Dedifferentiated amniotic fluid mesenchymal stem cell (primary cell): ENCODE data around the gene LRIG1.

Source experiments
- DNase-seq: peaks from one replicate; pipeline ENCODE4 v3.0.0-alpha.2; 2016; ENCODE audit errors: extremely low spot score

The LRIG1 gene

DNA sequence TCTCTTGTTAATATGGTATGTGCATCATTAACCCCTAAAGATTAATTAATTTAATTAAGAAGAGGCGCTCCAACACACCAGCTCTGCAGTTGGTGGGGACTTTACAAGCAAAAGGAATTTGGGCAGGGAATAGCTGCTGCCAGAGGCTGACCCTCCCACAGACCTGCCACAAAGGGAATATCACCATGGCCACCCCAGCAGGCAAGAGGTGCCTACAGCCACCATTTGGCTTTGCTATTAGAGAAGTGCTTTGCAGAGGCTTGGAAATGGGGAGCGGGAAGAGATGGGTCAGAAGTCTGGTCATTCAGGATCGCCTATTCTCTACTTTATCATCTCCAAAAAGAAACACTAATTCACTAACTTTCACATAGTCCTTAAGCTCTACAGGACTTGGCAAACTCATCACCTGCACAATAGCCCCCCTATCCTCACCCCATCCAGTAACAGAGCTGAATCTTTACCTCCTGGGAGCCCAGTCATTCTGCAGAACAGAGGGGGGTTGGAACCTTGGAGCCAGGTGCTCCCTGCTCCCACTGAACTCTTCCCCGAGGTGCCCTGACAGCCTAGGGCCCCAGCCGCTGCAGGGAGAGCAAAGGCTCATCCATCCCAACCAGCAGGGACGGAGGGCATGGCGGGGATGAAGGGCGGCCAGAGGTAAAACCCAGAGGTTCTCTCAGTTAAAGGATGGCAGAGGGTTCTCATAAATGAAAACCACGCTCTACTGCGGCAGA, 29.7 kb downstream of the LRIG1 start:
- no peak for DNase-seq

DNA sequence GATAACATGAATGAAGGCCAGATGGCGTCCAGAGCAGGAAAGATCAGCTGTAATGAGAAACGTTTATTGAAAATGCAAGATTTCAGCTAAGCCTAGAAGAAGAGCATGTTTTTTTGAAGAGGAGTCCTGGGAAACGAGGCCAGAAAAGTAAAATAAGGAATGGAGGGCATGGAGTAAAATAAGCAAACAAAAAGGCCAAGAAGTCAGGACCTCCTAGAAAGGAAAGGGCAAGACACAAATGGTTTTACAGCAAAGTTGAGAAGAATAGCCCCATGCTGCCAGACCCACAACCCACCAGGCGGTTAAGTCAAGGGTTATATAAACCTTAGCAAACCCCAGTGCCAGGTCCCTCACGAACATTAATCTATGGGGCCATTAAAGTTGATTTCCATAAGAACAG, 30.5 kb downstream of the LRIG1 start:
- no peak for DNase-seq

DNA sequence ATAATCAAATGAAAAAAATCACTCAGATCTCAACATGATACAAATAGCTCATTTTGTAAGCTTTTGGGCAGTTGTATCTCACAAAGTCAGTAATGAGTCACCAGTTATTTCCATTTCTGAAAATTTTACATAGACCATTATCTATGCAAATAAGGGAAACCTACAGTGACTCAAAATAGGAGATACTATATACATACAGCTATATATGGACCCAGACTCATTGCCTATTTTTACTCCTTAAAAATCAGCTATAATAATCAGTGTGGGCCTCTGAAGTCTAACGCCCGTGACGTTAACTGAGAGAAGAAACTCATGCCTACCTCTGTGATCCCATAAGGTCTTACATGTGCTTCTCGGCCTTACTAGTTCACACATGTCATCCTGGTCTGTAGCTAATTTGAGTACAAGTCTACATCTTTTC, 31.6 kb downstream of the LRIG1 start:
- no peak for DNase-seq

DNA sequence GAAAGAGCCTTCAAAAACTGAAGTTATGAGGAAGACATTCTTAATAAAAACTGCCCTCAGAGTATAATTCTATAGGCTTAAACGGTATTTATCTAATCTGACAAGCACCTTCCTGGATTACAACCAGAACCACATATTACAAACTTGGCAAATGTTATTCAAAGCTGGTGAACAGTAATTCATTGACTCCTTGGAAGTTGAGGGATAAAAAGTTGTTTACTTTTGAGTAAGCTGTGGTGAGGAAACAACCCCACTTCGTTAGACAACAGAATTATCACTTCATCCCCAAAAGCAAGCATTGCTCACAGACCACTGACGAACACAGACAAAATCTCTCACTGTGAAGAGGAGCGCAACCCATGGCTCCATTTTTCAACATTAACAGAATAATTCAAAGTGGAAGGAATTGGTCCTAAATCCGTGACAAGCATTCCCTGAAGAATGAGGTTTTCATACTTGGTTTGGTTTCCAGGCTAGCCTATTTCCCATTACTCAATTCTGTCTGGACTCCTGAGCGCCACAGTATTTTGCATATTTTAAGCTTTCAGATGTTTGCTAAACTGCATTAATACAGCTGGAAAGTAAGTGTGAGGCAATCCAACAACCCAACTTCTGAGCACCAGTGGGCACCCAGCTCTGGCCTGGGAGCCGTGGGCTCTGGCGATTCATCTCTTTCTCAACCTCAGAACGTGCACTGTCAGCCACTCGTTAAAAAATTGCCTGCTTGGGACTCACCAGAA, 32.7 kb downstream of the LRIG1 start:
- DNase-seq, result no peak

DNA sequence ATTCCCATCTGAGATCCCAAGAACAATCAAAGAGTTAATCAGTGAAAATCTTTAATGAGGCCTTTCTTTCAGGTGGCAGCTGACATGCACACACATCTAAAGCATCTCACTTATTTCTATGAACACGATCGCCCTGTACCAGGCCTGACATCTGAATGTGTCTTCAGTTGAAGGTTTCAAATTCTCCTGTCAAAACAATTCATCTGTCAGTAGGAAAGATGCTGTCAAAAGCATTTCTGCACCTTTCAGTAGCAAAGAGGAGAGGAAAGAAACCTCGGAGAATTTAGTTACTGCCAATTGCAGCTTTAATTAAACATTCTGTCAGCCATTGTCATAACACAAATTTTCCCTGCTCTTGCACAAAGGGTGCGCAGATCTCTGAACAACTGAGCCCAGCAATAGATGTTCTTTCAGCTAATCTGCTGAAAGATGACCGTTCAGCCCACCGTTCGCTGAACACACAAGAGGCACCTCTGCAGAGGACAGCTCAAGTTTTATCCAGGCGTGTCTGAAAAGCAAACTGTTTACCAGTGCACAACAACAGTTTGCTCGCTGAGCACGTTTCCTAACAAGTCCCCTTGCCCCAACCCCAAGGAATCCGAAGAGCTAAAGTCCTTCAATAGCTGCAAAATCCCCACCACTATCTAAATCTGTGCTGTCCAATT, 34.1 kb downstream of the LRIG1 start:
- DNase-seq, result no peak

DNA sequence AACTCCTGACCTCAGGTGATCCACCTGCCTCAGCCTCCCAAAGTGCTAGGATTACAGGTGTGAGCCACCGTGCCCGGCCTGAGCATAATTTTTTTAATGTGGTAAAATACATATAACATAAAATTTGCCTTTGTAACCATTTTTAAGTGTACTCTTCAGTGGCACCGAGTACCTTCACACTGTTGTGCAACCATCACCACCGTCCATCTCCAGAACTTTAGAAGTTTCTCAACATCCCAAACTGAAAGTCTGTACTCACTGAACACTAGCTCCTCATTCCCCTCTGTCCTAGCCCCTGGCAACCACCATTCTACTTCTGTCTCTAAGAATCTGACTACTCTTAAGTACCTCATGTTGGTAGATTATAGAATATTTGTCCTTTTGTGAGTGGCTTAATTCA, 35.2 kb downstream of the LRIG1 start:
- DNase-seq, result no peak

DNA sequence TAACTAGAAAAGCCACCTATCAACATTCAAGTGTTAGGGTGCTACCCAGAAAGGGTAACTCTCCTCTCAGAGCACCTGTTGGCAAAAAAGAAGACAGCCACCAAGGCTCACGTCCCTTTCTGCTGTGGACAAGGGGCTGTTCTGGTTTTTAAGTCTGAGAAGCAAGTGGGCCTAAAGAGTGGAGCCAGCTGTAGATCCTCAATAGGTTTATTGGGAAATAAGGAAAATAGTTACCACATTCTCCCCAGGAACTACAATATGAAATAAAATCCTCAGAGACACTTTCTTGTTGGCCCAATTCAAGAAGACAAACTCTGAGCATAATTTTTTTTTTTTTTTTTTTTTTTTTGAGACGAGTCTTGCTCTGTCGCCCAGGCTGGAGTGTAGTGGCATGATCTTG, 35.8 kb downstream of the LRIG1 start:
- DNase-seq, result no peak

DNA sequence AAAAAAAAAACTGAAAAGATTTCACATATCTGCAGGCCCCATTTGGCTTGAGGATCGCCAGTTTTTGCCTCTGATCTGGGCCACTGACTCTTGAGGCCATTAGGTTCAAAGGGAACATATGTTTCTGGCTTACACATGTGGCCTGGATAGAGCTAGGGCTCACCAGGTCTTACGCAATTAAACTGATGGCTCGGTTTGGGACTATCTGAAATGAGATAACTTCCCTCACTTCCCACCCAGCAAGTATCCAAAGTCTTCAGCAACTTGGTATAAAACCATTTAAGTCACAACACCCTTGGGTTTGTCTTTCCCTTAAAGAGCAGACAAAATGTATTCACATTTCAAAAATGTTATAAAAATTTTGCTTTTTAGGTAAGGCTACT, 36.3 kb downstream of the LRIG1 start:
- no peak for DNase-seq

DNA sequence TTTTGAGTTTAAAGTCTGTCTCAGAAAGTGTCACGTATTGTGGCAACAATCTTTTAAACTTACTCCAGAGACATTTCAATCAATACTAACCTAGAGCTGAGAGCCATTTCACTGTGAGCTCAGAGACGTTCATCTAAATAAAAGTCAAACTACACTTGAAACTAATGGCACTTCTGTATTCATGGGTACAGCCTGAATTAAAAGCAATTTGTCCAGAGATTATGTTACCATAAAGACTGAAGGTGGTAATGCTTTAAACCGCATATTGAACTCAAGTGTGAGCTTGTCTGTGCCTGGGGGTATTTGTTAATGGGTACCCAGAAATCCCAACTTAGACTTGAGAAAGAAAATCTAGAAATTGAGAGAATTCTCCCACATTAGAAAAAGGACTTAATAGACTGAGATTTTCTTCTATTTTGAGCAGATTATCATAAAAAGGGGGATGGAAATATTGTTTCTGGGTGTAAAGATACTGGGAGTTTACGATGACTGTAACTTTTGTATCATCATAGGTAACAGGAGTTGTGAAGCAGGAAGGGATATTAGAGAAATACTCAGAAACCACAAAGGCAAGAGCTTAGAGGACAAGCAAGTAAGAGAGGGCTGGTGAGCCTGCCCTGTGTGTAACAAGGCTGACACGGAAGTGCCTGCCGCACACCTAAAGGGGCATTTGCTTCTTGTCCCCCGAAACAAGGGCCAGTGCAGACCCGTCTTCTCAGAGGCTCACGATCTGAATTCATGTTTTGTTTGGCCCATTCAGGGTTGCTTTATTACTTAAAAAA, 36.9 kb downstream of the LRIG1 start:
- DNase-seq, result no peak

DNA sequence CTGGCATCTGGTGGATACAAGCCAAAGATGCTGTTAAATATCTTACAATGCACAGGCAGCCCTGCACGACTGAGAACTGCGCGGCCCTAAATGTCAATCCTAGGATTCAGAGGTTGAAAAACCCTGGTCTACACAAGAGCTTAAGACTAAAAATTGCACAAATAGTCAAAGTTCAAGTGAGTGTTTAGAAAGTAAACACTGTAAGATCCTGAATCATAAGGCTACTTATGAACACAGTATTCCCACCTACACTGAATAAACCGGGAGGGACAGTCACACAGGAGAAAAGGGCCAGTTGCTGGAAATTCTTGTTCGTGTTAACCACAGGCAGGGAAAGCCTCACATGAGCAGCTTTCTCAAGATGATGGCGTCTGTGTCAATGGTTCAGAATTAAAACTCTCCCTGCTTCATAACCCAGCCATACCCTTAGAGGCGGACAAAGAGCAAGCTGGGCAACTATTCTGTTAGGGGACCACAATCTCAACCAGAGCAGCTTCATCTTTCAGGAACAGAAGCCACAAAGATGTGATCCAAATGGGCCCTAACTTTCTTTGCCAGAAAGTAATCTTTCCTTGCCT, 37.7 kb downstream of the LRIG1 start:
- no peak for DNase-seq

DNA sequence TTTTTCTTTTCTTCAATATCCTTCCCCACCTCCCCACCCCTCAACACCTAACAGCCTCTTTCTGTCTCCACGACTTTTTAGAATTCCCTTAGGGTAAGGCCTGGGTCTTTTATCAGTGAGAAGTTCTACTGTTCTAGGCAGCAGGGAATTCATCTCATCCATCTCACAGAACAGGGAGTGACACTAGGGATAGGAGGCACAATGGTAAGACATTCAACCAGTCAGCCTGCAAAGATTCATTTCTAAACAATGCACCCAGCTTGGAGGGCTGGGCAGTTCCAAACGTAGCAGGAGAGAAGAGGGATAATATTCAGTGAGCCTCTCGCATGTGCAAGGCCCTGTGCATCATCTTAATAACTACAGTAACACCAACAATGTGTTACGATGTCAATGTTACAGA, 43.6 kb downstream of the LRIG1 start:
- DNase-seq, result no peak

DNA sequence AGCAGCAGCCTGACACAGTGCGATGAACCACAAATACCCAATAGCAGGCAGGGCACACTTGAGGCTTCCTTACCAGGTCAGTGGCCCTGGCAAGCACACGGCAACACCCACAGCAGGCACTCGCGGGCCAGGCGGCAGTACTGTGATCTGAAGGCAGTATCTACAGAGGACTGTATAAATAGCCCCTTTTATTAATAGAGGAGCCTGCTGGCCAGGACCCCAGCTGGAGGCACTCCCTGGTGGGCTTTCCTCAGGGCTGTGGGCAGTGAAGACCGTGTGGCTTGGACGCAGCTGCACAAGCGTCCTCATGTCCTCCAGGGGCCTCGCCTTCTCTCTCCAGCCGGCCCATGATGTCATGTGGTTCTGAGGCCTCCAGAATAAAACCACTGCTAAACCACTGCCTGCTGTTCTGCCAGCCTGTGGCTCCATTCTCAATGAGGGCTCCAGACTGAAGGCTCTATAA, 44.1 kb downstream of the LRIG1 start:
- no peak for DNase-seq

DNA sequence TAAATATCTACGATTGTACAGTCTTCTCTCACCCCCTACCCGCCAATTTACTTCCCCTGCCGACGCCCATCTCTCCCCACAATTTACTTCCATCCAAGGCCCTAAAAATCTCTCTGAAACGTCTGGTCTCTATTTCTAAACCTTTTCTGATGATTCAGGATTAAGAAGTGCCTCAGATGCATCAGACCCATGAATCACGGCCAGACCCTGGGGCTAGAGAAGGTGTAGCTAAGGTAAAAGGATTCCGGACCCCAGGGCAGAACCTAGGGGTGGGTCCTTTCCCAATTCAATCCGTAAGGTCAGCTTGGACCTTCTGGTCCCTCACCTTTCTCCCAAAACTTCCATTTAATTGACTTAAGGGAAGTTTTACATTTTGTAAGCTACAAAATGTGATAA, 46.4 kb downstream of the LRIG1 start:
- no peak for DNase-seq

DNA sequence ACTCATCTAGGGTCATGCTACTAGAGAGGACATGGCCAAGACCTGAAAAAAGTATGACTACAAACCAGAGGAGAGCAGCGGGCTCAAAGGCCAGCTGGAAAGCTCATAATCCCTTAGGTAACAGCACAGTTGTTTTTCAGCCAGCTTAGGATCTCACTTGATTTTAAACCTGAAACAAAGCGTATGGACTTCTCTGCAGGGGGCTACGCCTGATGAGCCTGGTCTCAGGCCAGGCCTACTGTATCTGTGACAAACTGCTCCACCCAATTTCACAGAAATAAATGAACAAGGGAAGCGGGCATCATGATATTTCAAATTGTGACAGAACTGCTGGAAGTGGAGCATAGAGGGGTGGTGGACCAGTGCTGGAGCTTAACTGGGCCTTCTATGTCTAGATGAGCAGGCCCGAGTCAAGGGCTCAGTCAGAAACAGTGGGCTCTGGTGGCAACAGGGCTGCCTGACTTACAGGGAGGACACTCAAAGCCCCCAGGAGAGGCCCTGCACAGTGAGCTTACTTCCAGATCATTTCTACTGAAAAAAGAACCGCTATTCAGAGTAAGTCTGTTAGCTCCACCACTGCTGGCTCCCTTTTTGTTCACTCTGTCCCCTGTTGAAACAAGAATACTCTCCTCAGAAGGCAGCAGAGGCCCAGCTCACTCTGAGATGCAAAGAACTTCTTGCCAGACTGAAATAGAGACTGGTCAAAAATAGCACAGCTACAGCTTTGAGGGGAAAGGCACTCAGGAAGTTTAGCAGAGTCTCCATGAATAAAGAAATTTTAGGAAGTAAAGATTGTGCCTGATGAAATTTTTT, 47.0 kb downstream of the LRIG1 start:
- DNase-seq, result no peak

DNA sequence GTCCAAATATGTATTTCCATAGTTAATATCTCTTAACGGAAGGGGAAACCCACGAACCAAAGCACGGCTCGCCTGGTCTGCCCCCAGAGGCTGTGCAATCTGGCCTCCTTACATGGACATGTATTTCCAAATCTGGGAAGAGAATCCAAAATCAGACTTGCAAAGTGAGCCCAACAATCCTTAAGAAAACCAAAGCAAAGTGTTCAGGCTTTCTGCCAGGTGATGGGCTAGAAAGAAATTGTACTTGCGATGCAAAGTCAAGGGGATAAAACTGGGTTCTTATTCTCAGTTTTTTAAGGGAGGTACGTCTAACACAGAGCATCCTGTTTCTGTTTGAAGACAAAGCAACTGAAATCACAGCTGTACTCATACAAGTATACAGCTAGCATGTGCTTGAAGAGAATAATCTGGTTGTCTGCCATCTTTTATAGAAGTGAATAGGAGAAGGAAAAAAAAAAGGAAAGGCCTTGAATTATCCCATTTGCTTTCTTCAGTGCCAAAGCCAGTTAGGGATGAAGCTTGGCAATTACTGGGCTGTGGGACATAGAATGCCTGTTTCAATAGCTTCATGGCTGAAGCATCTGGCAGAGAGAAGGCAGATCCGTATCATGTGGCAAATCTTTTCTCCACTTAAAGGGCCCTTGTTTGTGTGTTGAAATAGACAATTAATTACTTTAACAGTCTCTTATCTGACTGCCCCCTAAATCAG, 48.4 kb downstream of the LRIG1 start:
- DNase-seq, result no peak

DNA sequence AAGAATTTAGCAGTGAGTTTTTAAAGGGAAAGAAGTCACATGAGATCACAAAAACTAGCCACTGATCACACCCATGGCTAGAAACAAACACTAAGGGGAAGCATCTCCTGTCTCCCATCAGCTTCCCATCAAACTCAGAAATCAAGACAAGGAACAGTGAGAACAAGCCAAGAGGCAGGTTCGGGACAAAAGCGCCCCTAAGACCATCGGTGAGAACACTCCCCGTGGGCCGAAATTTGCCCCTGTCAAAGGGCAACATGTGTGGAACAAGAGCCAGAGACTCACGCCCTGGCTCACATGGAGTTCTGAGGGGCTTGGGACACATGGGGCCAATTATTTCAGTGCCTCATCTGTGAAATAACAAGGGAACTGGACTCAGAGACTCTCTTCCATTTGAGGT, 49.1 kb downstream of the LRIG1 start:
- no peak for DNase-seq

DNA sequence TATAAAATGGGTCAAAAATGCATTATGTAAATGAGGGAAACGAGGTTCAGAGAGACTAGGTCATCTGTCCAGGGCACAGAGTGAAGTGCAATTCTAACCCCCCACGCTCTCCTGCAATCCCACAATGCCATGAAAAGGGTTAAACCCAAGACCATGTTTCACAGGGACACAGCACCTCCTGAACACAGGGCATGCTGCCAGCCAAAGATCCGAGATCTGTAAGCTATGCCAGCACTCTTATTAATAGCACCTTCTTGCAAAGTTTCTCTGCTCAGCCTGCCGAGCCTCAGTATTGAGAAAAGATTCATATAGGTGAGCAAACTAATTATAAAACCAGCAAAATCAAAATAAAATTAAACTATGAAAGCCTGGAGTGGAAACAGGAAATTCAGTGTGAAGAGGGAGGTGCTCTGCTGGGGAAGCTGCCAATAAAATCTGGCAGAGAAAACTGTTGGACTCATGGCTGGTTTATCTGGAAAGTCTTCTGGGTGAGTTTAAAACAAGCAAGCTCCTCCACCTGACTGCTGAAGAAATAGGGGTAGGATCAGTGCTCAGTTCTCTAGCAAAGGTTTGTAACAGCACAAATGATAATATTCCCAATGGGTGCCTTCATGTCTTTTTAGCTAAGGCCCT, 50.3 kb downstream of the LRIG1 start:
- peak; percentile 43 for DNase-seq

DNA sequence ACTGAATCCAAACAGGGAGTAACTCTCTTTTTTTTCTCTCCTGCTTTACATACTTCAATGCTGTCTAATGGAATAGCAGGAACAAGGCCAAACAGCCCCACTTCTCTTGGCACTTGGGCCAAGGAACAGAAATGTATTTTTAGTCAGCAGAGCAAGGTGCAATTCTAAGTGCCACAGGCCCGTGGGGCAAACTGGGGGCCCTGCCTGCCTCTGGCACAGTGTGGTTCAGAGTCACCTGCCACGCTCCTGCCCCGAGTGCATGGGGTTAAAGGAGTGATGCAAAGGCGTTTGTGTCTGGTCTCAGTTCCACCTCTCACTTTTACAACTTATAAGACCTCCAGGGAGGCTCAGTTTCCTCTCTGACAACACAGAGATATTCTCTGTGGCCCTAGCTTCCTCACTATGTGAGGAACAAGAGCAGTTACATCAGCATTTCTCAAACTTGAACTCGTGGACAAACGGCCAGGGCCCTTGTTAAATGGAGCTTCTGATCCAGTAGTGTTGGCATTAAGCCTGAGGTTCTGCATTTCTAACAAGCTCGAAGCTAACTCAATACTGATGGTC, 51.3 kb downstream of the LRIG1 start:
- no peak for DNase-seq

DNA sequence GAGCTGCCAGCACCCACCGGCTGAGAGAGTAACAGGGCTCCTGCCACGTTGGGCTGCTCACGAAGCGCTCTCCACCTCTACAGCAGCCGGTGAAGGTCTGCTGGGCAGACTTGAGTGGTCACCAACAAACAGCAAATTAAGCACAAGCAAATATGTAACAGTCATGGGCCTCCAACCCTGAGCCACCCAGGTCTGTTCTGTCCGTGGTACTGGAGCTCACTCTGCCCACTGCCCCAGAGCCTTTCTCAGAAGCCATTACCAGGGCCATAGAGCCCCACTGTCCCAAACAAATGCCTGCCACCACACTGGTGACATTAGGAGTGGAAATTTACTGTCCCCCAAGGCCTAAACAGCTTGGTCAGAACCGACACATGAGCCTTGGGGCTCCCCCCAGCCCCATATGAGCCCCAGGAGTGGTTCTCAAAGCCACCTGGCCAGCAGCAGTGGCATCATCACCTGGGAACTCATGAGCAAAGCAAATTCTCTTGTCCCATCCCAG, 56.6 kb downstream of the LRIG1 start:
- DNase-seq, result no peak
